SK-N-SH treated with all-trans-retinoic acid at 6 μM for 48 hours (cell line): ENCODE data around the gene ASB7.

Experiments
- ATAC-seq: fragments of 200-7000 bp; cut with Tn5 transposase; 3 replicates; pipeline ENCODE4 v1.9.1; 2020; ENCODE audit warnings: mild to moderate bottlenecking, moderate library complexity
- ARNTL ChIP-seq: fragments of 450-650 bp; formaldehyde crosslinking; IDR thresholded peaks from 2 replicates; pipeline ENCODE4 v1.5.0; 2020; ENCODE audit warnings: low read depth, mild to moderate bottlenecking, moderate library complexity, borderline replicate concordance
- CSDC2 ChIP-seq: fragments of 250-450 bp; sonication (Bioruptor Pico); IDR thresholded peaks from 2 replicates; pipeline ENCODE4 v1.5.0; 2020; ENCODE audit warnings: mild to moderate bottlenecking, moderate library complexity
- ESRRG ChIP-seq: fragments of 250-450 bp; sonication (Bioruptor Pico); IDR thresholded peaks from 2 replicates; pipeline ENCODE4 v1.6.1; 2021; ENCODE audit warnings: mild to moderate bottlenecking
- ISL1 ChIP-seq: fragments of 250-450 bp; sonication (Bioruptor Pico); IDR thresholded peaks from 2 replicates; pipeline ENCODE4 v2.1.2; 2022; ENCODE audit warnings: mild to moderate bottlenecking, moderate library complexity
- OSR1 ChIP-seq: fragments of 250-450 bp; sonication (Bioruptor Pico); IDR thresholded peaks from 2 replicates; pipeline ENCODE4 v1.8.0; 2022; ENCODE audit warnings: moderate library complexity, mild to moderate bottlenecking, inconsistent platforms
- PATZ1 ChIP-seq: fragments of 250-450 bp; sonication (Bioruptor Pico); IDR thresholded peaks from 2 replicates; pipeline ENCODE4 v1.8.0; 2020; ENCODE audit warnings: mild to moderate bottlenecking, moderate library complexity, borderline replicate concordance
- POU6F1 ChIP-seq: fragments of 250-450 bp; sonication (Bioruptor Pico); IDR thresholded peaks from 2 replicates; pipeline ENCODE4 v1.8.0; 2021; ENCODE audit warnings: low read depth, mild to moderate bottlenecking, moderate library complexity, borderline replicate concordance
- PPARA ChIP-seq: fragments of 250-450 bp; sonication (Bioruptor Pico); IDR thresholded peaks from 2 replicates; pipeline ENCODE4 v1.5.0; 2020; ENCODE audit warnings: mild to moderate bottlenecking, borderline replicate concordance
- SNAI2 ChIP-seq: fragments of 250-450 bp; sonication (Bioruptor Pico); IDR thresholded peaks from 2 replicates; pipeline ENCODE4 v1.5.0; 2020; ENCODE audit warnings: mild to moderate bottlenecking, moderate library complexity
- TCF4 ChIP-seq: fragments of 250-450 bp; sonication (Bioruptor Pico); IDR thresholded peaks from 2 replicates; pipeline ENCODE4 v1.8.0; 2021; ENCODE audit warnings: mild to moderate bottlenecking, moderate library complexity, borderline replicate concordance
- TOX ChIP-seq: fragments of 250-450 bp; sonication (Bioruptor Pico); IDR thresholded peaks from 2 replicates; pipeline ENCODE4 v1.8.0; 2021; ENCODE audit warnings: mild to moderate bottlenecking, moderate library complexity, borderline replicate concordance
- TSHZ2 ChIP-seq: fragments of 250-450 bp; sonication (Bioruptor Pico); IDR thresholded peaks from 2 replicates; pipeline ENCODE4 v1.5.0; 2020; ENCODE audit warnings: mild to moderate bottlenecking, moderate library complexity
- ZFP3 ChIP-seq: fragments of 250-450 bp; sonication (Bioruptor Pico); IDR thresholded peaks from 2 replicates; pipeline ENCODE4 v1.5.0; 2020; ENCODE audit warnings: mild to moderate bottlenecking, moderate library complexity
- ZFP30 ChIP-seq: fragments of 450-650 bp; formaldehyde crosslinking; IDR thresholded peaks from 2 replicates; pipeline ENCODE4 v1.5.0; 2022; ENCODE audit warnings: mild to moderate bottlenecking, moderate library complexity
- ZNF565 ChIP-seq: fragments of 450-650 bp; formaldehyde crosslinking; conservative IDR thresholded peaks from 2 replicates; pipeline ENCODE4 v1.5.0; 2020; ENCODE audit warnings: low read depth, mild to moderate bottlenecking, moderate library complexity
- ZNF70 ChIP-seq: fragments of 450-650 bp; formaldehyde crosslinking; IDR thresholded peaks from 2 replicates; pipeline ENCODE4 v1.5.0; 2020; ENCODE audit warnings: mild to moderate bottlenecking, moderate library complexity
- ZNF8 ChIP-seq: fragments of 450-650 bp; formaldehyde crosslinking; IDR thresholded peaks from 2 replicates; pipeline ENCODE4 v1.5.0; 2020; ENCODE audit warnings: mild to moderate bottlenecking, moderate library complexity
- TF ChIP-seq, protein P1 (sequence below): fragments of 250-450 bp; sonication (Bioruptor Pico); IDR thresholded peaks from 2 replicates; pipeline ENCODE4 v1.5.1; 2020; ENCODE audit warnings: low read depth, mild to moderate bottlenecking, moderate library complexity

Gene ASB7

DNA sequence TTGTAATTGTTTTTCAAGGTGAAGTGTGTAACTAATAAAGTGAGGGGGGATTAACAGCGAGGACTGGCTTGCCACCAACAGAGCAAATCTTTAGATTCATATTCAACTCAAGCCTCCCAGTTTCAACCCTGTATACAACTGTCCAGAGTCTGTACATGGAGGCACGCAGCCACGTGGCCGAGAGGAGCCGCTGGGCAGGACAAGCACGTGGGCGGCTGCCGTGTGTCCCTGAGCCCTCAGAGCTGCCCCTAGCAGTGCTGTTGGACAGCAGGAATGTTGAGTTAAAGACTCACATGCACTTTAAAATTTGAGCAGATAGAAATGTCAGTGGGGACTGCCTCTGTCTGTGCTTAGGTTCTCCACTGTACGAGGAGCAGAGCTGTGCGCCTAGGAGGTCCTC is 29.4 kb downstream of the ASB7 start:
- TF ChIP-seq, protein P1, sequence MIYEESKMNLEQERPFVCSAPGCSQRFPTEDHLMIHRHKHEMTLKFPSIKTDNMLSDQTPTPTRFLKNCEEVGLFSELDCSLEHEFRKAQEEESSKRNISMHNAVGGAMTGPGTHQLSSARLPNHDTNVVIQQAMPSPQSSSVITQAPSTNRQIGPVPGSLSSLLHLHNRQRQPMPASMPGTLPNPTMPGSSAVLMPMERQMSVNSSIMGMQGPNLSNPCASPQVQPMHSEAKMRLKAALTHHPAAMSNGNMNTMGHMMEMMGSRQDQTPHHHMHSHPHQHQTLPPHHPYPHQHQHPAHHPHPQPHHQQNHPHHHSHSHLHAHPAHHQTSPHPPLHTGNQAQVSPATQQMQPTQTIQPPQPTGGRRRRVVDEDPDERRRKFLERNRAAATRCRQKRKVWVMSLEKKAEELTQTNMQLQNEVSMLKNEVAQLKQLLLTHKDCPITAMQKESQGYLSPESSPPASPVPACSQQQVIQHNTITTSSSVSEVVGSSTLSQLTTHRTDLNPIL (CRISPR knock-in tag): no peak
- TF ChIP-seq PATZ1 (CRISPR knock-in tag) (no peak), SNAI2 (CRISPR knock-in tag) (no peak), ARNTL (CRISPR knock-in tag) (no peak), ZNF8 (CRISPR knock-in tag) (no peak), ESRRG (CRISPR knock-in tag) (no peak), ZNF70 (CRISPR knock-in tag) (no peak), TOX (CRISPR knock-in tag) (no peak), CSDC2 (CRISPR knock-in tag) (no peak)
- no peak for ATAC-seq

- ATAC-seq: no peak
- TF ChIP-seq ZNF8 (CRISPR knock-in tag) (no peak), ZFP3 (CRISPR knock-in tag) (no peak)
Observed at GRCh38 chr15:100633763-100634075, 31.3 kb downstream of the ASB7 start.

DNA sequence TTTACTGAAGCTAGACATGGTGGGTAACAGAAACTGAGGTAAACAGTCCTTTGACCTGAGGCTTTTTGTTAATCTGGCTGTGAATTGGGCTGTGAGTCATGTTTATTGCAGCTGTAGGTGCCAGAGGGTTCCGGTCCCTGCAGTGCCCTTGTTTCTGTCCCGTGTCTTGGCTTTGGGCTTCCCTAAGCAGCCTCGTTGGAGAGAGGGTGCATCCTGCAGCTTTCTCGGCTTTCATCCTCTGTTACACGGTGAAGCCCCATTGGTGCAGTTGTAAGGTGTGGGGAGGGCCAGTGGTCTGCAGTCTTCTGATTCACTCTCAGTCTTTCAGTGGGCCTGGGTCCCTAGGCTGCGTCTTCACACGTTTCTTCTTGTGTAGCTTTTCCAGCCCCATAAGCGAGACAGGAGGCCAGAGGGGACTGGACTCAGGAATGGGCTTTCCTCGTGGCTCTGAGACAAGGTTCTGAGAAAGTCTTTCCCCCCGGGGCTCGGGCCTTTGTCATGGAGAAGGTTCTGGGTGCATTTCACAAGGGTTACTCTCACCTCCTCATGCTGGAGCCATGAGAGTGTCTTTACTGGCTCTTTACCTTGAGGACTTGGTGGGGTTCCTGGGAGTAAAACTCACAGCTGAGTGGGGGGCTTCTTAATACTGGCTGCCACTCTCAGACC is 33.1 kb downstream of the ASB7 start:
- no peak for ATAC-seq
- no peak for TF ChIP-seq TSHZ2 (CRISPR knock-in tag)
- no peak for TF ChIP-seq PPARA
- TF ChIP-seq ISL1: no peak
- TF ChIP-seq TCF4: no peak
- no peak for TF ChIP-seq PATZ1 (CRISPR knock-in tag)
- TF ChIP-seq ARNTL (CRISPR knock-in tag): no peak
- TF ChIP-seq OSR1: no peak
- TF ChIP-seq ZFP30 (CRISPR knock-in tag): no peak

DNA sequence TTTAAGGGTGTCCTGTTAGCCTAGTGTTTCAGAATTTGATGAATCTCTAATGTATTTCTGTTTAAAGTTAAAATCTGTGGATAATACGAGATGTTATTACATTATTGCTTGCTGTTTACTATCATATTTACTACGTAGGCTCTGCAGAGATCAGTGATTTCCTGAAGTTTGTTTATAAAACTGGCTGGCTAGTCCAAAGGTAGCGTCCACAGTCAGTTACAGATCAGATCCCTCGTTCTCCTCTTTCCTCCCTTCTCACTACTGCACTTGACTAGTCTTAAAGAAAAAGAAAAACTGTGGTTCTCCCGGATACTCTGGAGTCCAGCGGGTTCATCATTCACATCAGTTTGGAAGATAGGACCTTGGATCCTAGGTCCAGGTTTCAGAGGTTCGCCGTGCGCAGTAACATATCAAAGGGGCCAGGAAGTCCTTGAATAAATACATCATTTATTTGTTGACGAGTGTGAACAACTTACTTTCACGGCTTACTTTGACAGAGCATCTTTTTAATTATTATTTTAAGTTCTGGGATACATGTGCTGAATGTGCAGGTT is 35.9 kb downstream of the ASB7 start:
- TF ChIP-seq ZNF565 (CRISPR knock-in tag): no peak
- TF ChIP-seq TCF4: no peak
- TF ChIP-seq PPARA: no peak
- no peak for TF ChIP-seq POU6F1 (CRISPR knock-in tag)
- ATAC-seq: no peak
